GM12801 (cell line): ENCODE measurements around the gene ATP11A.

Source experiments
- TF ChIP-seq, protein P1 (sequence below): IDR thresholded peaks from one replicate; pipeline ENCODE4 v1.5.1; 2011; ENCODE audit warnings: control low read depth; ENCODE audit not compliant: insufficient read length; ENCODE audit errors: extremely low read depth

Gene ATP11A

GRCh38 chr13:112926003-112926402 lies 236.2 kb downstream of the ATP11A start:
- TF ChIP-seq, protein P1, sequence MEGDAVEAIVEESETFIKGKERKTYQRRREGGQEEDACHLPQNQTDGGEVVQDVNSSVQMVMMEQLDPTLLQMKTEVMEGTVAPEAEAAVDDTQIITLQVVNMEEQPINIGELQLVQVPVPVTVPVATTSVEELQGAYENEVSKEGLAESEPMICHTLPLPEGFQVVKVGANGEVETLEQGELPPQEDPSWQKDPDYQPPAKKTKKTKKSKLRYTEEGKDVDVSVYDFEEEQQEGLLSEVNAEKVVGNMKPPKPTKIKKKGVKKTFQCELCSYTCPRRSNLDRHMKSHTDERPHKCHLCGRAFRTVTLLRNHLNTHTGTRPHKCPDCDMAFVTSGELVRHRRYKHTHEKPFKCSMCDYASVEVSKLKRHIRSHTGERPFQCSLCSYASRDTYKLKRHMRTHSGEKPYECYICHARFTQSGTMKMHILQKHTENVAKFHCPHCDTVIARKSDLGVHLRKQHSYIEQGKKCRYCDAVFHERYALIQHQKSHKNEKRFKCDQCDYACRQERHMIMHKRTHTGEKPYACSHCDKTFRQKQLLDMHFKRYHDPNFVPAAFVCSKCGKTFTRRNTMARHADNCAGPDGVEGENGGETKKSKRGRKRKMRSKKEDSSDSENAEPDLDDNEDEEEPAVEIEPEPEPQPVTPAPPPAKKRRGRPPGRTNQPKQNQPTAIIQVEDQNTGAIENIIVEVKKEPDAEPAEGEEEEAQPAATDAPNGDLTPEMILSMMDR = no peak

GRCh38 chr13:112926993-112927392 lies 237.2 kb downstream of the ATP11A start:
- TF ChIP-seq, protein P1 = no peak

DNA sequence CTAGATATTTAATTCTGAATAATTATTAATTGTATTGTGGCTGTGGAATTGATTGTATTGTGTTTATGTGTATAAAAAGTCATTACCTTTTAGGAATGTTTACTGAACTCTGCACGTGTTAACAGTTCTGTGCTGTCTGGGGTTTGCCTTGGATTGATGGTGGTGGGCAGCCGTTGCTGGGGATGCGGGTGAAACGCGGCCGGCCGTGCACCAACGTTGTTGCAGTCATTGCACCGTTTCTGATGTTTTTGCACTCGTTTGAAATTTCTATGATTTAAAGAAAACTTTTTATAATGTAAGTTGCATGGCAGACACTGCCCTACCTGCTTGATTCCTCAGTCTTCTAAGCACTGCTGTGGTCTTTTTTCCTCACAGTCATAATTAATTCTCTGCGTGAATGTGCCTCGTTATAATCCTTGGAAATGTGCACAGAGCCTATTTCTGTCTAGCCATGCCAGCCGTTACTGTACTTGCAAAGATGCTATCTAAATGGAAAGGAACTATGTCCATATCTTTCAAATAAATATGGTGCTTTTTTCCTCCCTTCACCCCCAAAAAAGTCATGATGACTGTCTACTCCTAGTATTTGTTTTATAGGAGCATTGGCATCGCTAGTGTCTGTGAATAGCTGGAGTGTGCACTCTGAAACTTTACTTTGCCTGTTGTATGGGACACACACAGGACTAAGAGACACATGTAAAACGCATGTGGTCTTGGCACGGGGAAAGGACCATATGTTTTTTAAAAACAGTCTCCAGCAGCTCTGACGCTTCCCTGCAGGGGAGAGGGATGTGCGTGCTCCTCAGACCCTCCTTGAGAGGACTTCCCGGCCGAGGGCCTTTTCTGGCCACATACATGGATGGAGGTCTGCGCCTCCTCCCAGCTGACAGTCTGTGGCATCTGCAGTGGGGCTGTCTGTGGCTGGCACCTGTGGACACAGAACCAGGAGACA lies 238.5 kb downstream of the ATP11A start:
- TF ChIP-seq, protein P1 = no peak

DNA sequence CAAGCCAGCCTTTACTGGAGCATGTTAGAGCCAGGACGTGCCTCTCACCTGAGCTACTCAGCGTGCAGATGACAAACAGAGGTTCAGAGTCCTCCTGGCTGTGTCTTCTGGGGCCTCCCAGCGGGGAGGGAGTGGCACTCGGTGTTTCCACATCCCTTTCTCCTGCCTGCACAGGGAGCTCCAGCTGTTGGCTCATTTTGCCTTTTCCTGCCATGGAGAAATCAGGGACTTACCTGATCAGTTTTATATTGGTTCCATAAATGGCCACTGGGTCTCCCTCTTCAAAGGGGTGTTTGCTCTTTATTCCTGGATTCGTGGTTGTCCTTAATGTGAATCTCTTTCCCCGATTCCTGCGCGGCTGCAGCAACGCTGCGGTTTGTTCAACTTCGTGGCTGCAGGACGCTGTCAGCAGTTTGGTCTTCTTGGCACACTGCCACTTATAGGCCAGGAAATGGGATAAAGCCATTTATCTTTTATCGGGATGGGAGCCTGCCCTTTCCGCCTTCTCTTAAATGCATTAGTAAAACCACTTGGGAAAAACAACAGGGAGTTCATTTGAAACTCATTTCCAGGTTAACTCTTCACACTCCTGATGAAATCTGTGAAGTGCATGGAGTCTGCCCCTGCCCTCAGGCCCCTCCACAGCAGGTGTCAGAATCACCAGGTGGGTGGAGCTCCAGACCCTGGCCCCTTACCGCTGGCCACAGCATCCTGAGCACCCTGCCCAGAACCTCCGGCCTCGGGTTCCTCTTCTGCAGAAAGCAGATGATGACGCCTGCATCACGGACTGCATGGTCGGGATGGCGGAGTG lies 239.3 kb downstream of the ATP11A start:
- TF ChIP-seq, protein P1 = no peak

GRCh38 chr13:112929783-112930055 lies 239.9 kb downstream of the ATP11A start:
- TF ChIP-seq, protein P1 = no peak

DNA sequence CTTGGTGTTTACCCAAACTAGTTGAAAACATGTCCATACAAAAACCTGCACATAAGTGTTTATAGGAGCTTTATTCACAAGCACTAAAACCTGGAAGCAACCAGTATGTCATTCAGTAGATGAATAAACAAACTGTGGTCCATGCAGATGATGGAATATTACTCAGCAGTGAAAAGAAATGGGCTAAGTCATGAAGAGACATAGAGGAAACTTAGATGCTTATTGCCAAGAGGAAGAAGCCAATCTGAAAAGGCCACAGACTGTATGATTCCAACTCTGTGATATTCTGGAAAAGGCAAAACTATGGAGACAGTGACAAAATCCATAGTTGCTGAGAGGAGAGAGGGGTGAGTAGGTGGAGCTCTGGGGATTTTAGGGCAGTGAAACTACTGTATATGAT lies 240.4 kb downstream of the ATP11A start:
- TF ChIP-seq, protein P1 = no peak
